Temporal lobe (tissue), 2 donors: ENCODE measurements around the gene SLC35A4. TPM values are rescaled to one million over a fixed set of nuclear protein-coding genes. Genes with fewer than 3 reads are reported as not detected.

Source experiments
- small RNA-seq: library from RNA; depleted of rRNA; stranded (forward); fragments of <200 nt; gene quantifications from one replicate; pipeline ENCODE3, GENCODE V24; 2014; ENCODE audit warnings: low replicate concordance
- total RNA-seq: library from RNA; depleted of rRNA; stranded (reverse); fragments of >200 nt; gene quantifications from one replicate; pipeline ENCODE4 v1.2.3, GENCODE V29; 2014

Gene SLC35A4
- total RNA-seq, 1 donor from 2014 or later = 4.7 TPM

Small RNAs within 50 kb of the gene (small RNA-seq; reads per million reads assigned to genes)
- gene RF00279 (not detected), gene RF00443 (not detected)

Other genes starting within 250 kb of the SLC35A4 start
- 14.3 TPM for gene HBEGF, start 218.2 kb upstream of the SLC35A4 start, total RNA-seq
- gene SLC4A9, start 204.6 kb upstream of the SLC35A4 start, total RNA-seq = under 0.01 TPM
- gene ANKHD1, start 163.0 kb upstream of the SLC35A4 start, total RNA-seq = 79.7 TPM
- gene EIF4EBP3, start 17.2 kb upstream of the SLC35A4 start, total RNA-seq = not detected
- gene SRA1, start 7.4 kb upstream of the SLC35A4 start, total RNA-seq = 14.3 TPM
- 26.6 TPM for gene APBB3, start 230 bp upstream of the SLC35A4 start, total RNA-seq
- gene CD14, start 68.3 kb downstream of the SLC35A4 start, total RNA-seq = 4.4 TPM
- gene TMCO6, start 74.6 kb downstream of the SLC35A4 start, total RNA-seq = 9.3 TPM
- 17.9 TPM for gene NDUFA2, start 82.8 kb downstream of the SLC35A4 start, total RNA-seq
- 65.4 TPM for gene IK, start 83.0 kb downstream of the SLC35A4 start, total RNA-seq
- gene WDR55, start 100.1 kb downstream of the SLC35A4 start, total RNA-seq = 11.8 TPM
- 0.74 TPM for gene DND1, start 108.7 kb downstream of the SLC35A4 start, total RNA-seq
- 59.3 TPM for gene HARS1, start 126.5 kb downstream of the SLC35A4 start, total RNA-seq
- gene HARS2, start 126.6 kb downstream of the SLC35A4 start, total RNA-seq = 25.1 TPM
- gene ZMAT2, start 135.6 kb downstream of the SLC35A4 start, total RNA-seq = 53.6 TPM
- 6.6 TPM for gene PCDHA1, start 221.3 kb downstream of the SLC35A4 start, total RNA-seq
- 8.4 TPM for gene PCDHA2, start 230.0 kb downstream of the SLC35A4 start, total RNA-seq
- 13.0 TPM for gene PCDHA3, start 236.2 kb downstream of the SLC35A4 start, total RNA-seq
- gene PCDHA4, start 242.2 kb downstream of the SLC35A4 start, total RNA-seq = 15.7 TPM